Small intestine (tissue), 7 donors: ENCODE data around the gene FABP1. TPM values are rescaled to one million over a fixed set of nuclear protein-coding genes. Genes with fewer than 3 reads are reported as not detected.

ENCODE experiments used
- DNase-seq, 2 donors: peaks; one replicate each; pipeline versions ENCODE4 v3.0.0 to v3.0.0-alpha.2; 2013
- FAIRE-seq: peaks from 2 replicates; lab custom pipeline; 2012; peaks lifted over from hg19 to GRCh38; lab: Jason Lieb, UNC
- H3K27ac ChIP-seq, 3 donors: one replicate each; pipeline ENCODE4 v1.5.1; 2013; ENCODE audit warnings: low read length in 2 of 3, mild to moderate bottlenecking in 2 of 3, control low read depth in 1 of 3, inconsistent platforms in 1 of 3, low read depth in 1 of 3, moderate library complexity in 1 of 3
- H3K27me3 ChIP-seq, 3 donors: one replicate each; pipeline ENCODE4 v1.6.1; 2013; ENCODE audit warnings: low read length in 3 of 3, inconsistent platforms in 1 of 3; ENCODE audit not compliant: control insufficient read depth in 3 of 3, insufficient read depth in 3 of 3
- H3K36me3 ChIP-seq, 3 donors: one replicate each; pipeline ENCODE4 v1.6.1; 2013; ENCODE audit warnings: low read length in 3 of 3, inconsistent platforms in 1 of 3, low read depth in 1 of 3, mild to moderate bottlenecking in 1 of 3, moderate library complexity in 1 of 3; ENCODE audit not compliant: control insufficient read depth in 3 of 3, insufficient read depth in 2 of 3
- H3K4me1 ChIP-seq, 3 donors: one replicate each; pipeline ENCODE4 v1.6.1; 2013; ENCODE audit warnings: low read length in 2 of 3, inconsistent platforms in 1 of 3, low read depth in 1 of 3, mild to moderate bottlenecking in 1 of 3, moderate library complexity in 1 of 3; ENCODE audit not compliant: control insufficient read depth in 3 of 3, insufficient read depth in 2 of 3
- H3K4me3 ChIP-seq, 3 donors: one replicate each; pipeline ENCODE4 v1.5.1; 2013; ENCODE audit warnings: low read length in 3 of 3, control low read depth in 1 of 3, inconsistent platforms in 1 of 3, low read depth in 1 of 3, mild to moderate bottlenecking in 1 of 3, moderate library complexity in 1 of 3
- H3K9me3 ChIP-seq, 2 donors: one replicate each; pipeline ENCODE4 v1.6.1; 2013; ENCODE audit warnings: low read depth in 1 of 2, low read length in 1 of 2; ENCODE audit not compliant: control insufficient read depth in 2 of 2, insufficient read depth in 1 of 2
- WGBS, 3 donors: extraction: QIAGEN DNeasy Blood & Tissue Kit; methylation state at CpG; one replicate each; pipeline ENCODE4 v1.1.7; 2013; 5-methylcytosine and 5-hydroxymethylcytosine counted together
- polyA plus RNA-seq, 4 donors: library from polyadenylated mRNA; stranded (reverse) in 3 of 4; unstranded in 1 of 4; fragments of 200-250 nt in 3 of 4; fragments of 120-200 nt in 1 of 4; gene quantifications; one replicate each; pipeline versions ENCODE4 v1.2.1 to v1.2.3, GENCODE V29; 2013
- donor health status: healthy with polysubstance abuse.
- donor health status: control.
- donor health status: control.
- donor health status: Bipolar disorder and iron deficiency.
- donor health status: healthy.

Gene FABP1
- polyA plus RNA-seq, 4 donors: 1,690 to 23,034 (median 6,625) TPM

DNA sequence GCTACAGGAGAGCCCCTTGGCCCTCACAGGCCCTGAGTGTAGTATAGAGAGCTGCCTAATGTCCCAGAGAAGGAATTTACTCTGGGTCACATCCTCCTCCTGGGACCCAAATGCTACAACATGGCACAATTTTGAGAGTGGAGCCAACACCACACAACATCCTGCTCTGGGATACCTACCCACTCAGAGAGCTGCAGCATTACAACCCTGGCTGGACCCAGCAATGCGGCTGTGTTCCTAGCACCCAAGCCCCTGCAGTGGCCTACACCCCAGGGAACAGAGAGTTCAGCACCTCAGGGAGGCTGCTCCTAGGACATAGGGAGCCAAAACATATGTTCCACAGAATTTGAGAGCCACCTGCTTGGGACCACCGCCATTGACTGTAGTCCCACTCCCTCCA lies 19.3 kb upstream of the FABP1 start:
- Histone ChIP-seq H3K4me3 (no peak overlapping the region), H3K36me3 (no peaks in the 10 kb centered on the region), H3K27ac (peak overlapping the region in 1 of 3 donors; percentile 8), H3K27me3 (no peaks in the 10 kb centered on the region), H3K4me1 (peaks cover 0 to 33% (median 9%) of the 10 kb centered on the region in 3 donors), H3K9me3 (peaks cover 3 to 18% of the 10 kb centered on the region in 2 donors)
- WGBS, 3 donors: 75 to 100% (median 100%) methylated on average over 2 of the region's 2 CpGs
- no peak for FAIRE-seq
- no peak for DNase-seq

DNA sequence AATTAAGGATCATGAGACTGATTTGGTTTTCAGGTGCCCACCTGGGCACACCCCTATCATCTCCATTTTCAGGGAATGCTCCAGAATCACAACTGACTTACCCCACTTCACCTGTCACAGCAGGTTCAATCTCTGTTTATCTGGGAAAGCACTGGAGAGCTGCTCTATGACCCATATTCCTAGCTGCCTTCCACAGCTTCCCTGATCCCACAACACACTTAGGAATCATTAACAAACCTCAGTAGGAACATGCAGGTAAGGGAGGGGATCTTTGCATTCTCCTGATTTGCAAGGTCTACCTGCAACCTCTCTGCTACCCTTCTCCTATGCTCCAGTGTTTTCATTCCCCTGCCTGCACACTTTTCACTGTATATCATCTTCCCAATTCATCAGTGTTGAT lies 18.7 kb upstream of the FABP1 start:
- H3K36me3 ChIP-seq: no peaks in the 10 kb centered on the region
- no peak overlapping the region for H3K4me3 ChIP-seq
- no peaks in the 10 kb centered on the region for H3K27me3 ChIP-seq
- no peak for FAIRE-seq
- peak overlapping the region in 2 of 3 donors; percentile 45 to 59 for H3K27ac ChIP-seq
- H3K9me3 ChIP-seq: peaks cover 3 to 21% of the 10 kb centered on the region in 2 donors
- H3K4me1 ChIP-seq: peaks cover 0 to 33% (median 9%) of the 10 kb centered on the region in 3 donors
- peak; percentile 59 to 82 for DNase-seq

DNA sequence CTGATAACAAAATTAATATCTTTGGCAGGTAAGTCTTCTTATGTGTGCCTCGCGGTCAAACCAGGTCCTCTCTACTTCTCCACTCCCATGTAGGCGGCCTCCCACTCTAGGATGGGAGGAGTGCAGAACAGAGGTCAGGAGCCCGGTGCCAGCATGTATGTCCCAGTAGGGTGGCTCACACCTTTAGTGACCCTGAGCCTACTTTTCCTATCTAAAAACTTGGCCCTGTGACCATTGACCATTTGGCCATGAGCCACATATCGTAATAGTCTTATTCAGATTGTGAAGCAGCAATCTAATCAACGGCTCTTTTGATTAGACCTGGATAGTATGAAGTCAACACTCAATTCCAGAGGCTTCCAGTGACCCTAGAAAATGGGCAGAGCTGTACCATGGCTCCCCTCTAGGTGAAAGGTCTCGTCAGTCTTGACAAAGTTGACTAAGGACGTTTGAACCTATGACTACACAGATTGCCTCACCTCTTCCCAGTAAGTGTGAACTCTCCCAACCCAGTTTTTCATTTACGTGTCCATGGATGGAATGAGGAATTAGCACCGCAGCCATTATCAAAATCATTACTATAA lies 17.1 kb upstream of the FABP1 start:
- peak; percentile 67 to 99 for DNase-seq
- WGBS, 3 donors: 13 to 59% (median 40%) methylated on average over 10 of the region's 10 CpGs
- Histone ChIP-seq H3K4me1 (peaks cover 0 to 39% (median 9%) of the 10 kb centered on the region in 3 donors), H3K27ac (peak overlapping the region; percentile 45 to 90 (median 85)), H3K36me3 (no peaks in the 10 kb centered on the region), H3K4me3 (no peak overlapping the region), H3K9me3 (peaks cover 3 to 21% of the 10 kb centered on the region in 2 donors), H3K27me3 (no peaks in the 10 kb centered on the region)
- FAIRE-seq: peak; percentile 26

DNA sequence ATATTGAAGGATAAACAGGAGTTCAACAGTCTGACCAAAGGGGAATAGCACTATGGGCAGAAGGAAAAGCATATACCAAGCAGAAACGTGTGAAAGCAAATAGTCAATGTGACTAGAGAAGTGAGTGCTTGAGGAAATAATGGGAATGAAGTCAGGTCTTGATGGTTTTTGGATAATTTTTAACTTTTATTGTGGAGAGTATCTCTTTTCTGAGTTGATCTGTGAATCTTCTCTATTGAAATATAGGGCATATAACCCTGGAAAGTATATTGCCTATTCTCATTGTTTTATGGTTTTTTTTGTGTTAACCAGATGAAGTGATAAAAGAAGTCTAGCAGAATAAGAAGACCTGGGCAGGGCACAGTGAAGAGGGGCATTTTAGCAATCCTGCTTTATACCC lies 16.4 kb upstream of the FABP1 start:
- Histone ChIP-seq H3K27ac (peak overlapping the region in 2 of 3 donors; percentile 45 to 58), H3K27me3 (no peaks in the 10 kb centered on the region), H3K4me1 (peaks cover 0 to 46% (median 12%) of the 10 kb centered on the region in 3 donors), H3K9me3 (peaks cover 3 to 21% of the 10 kb centered on the region in 2 donors), H3K4me3 (no peak overlapping the region), H3K36me3 (no peaks in the 10 kb centered on the region)
- WGBS, 3 donors: 24 to 46% (median 26%) methylated on average over 1 of the region's 1 CpG
- DNase-seq (no peak), FAIRE-seq (no peak)

DNA sequence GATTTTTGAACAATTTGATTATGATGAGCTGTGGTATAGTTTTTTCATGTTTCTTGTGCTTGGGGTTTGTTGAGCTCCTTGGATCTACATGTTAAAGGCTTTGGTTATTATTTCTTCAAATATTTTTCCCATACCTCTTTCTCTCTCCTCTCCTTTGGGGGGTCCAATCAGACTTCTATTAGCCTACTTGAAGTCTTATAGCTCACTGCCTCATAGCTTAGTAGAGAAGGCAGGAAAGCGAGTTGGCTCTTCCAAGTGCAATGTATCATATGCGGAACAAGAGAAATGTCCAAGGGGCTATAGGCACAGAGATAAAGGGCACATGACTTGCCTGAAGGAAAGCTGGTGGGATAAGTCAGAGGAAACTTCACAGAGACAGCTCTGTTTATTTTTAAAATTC lies 14.1 kb upstream of the FABP1 start:
- peaks cover 0 to 40% (median 10%) of the 10 kb centered on the region in 3 donors for H3K4me1 ChIP-seq
- whole genome bisulfite sequencing, 3 donors: 96 to 97% (median 97%) methylated on average over 2 of the region's 2 CpGs

DNA sequence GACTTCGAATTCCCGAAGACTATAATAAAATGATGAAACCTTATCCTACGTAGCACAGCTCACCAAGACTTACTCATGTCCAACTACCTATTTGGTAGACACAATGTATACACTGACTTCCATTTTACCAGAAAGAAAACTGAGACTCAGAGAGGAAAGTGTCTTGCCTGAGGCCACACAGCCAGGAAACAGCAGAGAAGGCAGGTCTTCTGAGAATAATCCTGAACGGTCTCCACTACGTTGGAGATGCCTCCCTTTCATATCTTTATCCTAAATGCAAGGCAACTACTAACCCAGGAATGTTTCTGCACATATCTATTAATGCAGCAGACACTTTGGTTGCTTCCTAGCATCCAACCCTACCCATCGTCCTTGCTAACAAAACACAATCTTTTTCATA lies 11.9 kb upstream of the FABP1 start:
- FAIRE-seq: no peak

More for the DNA sequence above, 14.1 kb upstream of the FABP1 start:
- Histone ChIP-seq H3K9me3 (peaks cover 0 to 10% of the 10 kb centered on the region in 2 donors), H3K27me3 (no peaks in the 10 kb centered on the region), H3K36me3 (no peaks in the 10 kb centered on the region), H3K4me3 (no peak overlapping the region), H3K27ac (no peak overlapping the region)
- no peak for DNase-seq
- no peak for FAIRE-seq

DNA sequence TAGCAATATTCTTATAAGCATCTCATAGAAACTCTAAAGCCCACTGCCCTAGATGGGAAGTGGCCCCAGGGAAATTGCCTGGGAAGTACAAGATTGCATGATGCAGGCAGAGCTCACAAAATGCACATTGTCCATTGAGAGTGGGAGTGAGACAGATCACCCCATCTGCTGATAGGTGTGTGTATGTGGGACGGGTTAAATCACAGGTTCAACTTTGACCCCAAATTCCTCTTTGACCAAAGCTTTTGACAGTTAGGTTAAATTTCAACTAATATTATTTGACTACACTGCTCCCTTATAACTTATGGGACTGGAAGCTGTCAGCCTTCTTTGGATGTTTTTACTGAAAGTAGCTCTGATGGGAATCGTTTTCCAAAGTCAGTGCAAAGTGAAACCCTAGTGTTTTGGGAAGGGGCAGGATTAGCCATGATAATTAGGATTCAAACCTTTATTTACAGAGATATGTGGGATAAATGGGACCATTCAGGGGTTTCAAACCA lies 11.4 kb upstream of the FABP1 start:
- 7 to 43% (median 22%) methylated on average over 2 of the region's 2 CpGs for WGBS, 3 donors
- no peaks in the 10 kb centered on the region for H3K27me3 ChIP-seq
- no peak overlapping the region for H3K4me3 ChIP-seq
- H3K27ac ChIP-seq: peak overlapping the region in 1 of 3 donors; percentile 16
- DNase-seq (peak; percentile 57 to 71), FAIRE-seq (no peak)
- H3K4me1 ChIP-seq: peaks cover 0 to 16% (median 4%) of the 10 kb centered on the region in 3 donors
- H3K36me3 ChIP-seq: no peaks in the 10 kb centered on the region
- peaks cover 0 to 6% of the 10 kb centered on the region in 2 donors for H3K9me3 ChIP-seq

More for the DNA sequence above, 11.9 kb upstream of the FABP1 start:
- no peaks in the 10 kb centered on the region for H3K36me3 ChIP-seq
- no peak for DNase-seq
- WGBS, 3 donors: 62 to 77% (median 74%) methylated on average over 6 of the region's 6 CpGs
- peak overlapping the region in 2 of 3 donors; percentile 16 to 34 for H3K27ac ChIP-seq
- no peak overlapping the region for H3K4me3 ChIP-seq
- H3K9me3 ChIP-seq: peaks cover 0 to 7% of the 10 kb centered on the region in 2 donors
- H3K4me1 ChIP-seq: peaks cover 0 to 21% (median 4%) of the 10 kb centered on the region in 3 donors
- H3K27me3 ChIP-seq: no peaks in the 10 kb centered on the region

DNA sequence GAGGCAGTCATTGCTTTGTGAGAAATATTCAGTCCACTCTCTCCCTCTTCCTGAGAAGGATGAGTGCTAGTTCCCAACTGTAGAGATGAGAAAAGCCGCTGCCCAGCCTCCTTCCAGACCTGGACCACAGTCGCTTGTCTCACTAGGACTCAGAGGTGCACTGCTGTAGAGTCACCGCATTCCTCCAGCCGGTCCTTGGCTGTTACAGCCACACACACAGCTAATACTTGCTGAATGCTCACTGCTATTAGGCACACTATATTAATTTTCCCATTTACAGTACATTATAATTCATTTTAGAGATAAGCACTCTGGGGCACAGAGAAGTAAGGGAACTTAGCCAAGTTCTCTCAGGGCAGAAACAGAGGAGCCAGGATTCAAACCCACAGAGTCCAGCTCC lies 10.0 kb upstream of the FABP1 start:
- no peak for DNase-seq
- Histone ChIP-seq H3K36me3 (no peaks in the 10 kb centered on the region), H3K27me3 (no peaks in the 10 kb centered on the region), H3K9me3 (peaks cover 0 to 6% of the 10 kb centered on the region in 2 donors), H3K4me3 (no peak overlapping the region), H3K4me1 (peaks cover 0 to 14% (median 4%) of the 10 kb centered on the region in 3 donors), H3K27ac (no peak overlapping the region)
- WGBS, 3 donors: 88 to 93% (median 92%) methylated on average over 4 of the region's 4 CpGs
- no peak for FAIRE-seq
